ENCODE data around the gene ESRRG.

DNA sequence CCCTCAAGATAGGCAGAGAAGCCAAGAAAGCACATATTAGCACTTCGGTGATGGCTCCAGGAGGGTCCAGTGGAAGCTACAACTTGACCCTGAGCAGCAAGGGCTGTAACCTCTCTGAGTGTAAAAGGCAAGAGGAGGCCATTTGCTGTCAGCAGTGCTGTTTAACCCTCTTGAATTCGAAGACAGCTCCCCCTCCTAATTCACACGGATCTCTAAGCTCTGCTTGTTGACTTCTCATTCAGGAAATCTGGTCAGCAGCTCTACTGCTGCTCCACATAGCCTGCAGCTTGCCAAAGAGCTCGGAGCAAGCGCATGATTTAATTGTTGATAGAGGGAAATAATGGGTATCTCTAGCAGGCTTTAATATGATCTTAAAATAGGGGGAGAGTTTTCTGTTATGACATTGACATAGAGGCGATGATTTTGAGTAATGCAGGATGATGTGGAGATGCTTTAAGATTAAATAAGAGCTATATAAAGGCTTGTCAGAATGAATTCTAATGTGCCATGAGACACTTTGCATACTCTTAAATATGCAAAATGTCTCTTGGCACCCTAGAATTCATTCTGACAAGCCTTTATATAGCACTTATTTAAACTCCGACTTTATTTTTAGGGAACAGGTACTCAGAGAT is 220.6 kb downstream of the ESRRG start:
- TF ChIP-seq CTCF (IDR thresholded peaks at IDR 0.05; ENCODE audit: low read length): no peak
- TF ChIP-seq EZH2 (IDR thresholded peaks at IDR 0.05; ENCODE audit: borderline replicate concordance, low read length): no peak

Measured in OCI-LY1 (cell line).